Activated CD4-positive, CD25-positive, alpha-beta regulatory T cell (primary cell): Measurements from ENCODE around the gene B3GNT3.
"Not testable (repeated sequence)": the region's sequence is repeated elsewhere in the genome, so short reads cannot be mapped to it uniquely, and the experiment has no call there.

Source experiments
- DNase-seq, 4 experiments: peaks; one replicate each; lab custom pipeline; 2025; lab: John Stamatoyannopoulos, UW

The B3GNT3 gene

GRCh38 chr19:17766543-17767131 lies 28.3 kb upstream of the B3GNT3 start:
- peak in 1 of 4 experiments; percentile 19 for DNase-seq

GRCh38 chr19:17767559-17767958 lies 27.4 kb upstream of the B3GNT3 start:
- DNase-seq, result no peak

- DNase-seq, result no peak
Measured at GRCh38 chr19:17770613-17771012, 24.3 kb upstream of the B3GNT3 start.

- no peak for DNase-seq
Measured at GRCh38 chr19:17772172-17772571, 22.8 kb upstream of the B3GNT3 start.

GRCh38 chr19:17775245-17775927 lies 19.6 kb upstream of the B3GNT3 start:
- DNase-seq, result no peak

- DNase-seq, result no peak
Measured at GRCh38 chr19:17775991-17776803, 18.7 kb upstream of the B3GNT3 start.

GRCh38 chr19:17777840-17778239 lies 17.1 kb upstream of the B3GNT3 start:
- DNase-seq, result not testable (repeated sequence)

- peak in 1 of 4 experiments; percentile 22 for DNase-seq
Measured at GRCh38 chr19:17778251-17778967, 16.5 kb upstream of the B3GNT3 start.

- no peak for DNase-seq
Measured at GRCh38 chr19:17778968-17779929, 15.7 kb upstream of the B3GNT3 start.

GRCh38 chr19:17780781-17781180 lies 14.2 kb upstream of the B3GNT3 start:
- DNase-seq, result no peak

GRCh38 chr19:17783721-17784120 lies 11.2 kb upstream of the B3GNT3 start:
- not testable (repeated sequence) for DNase-seq

- DNase-seq, result peak; percentile 46 to 57 (median 49)
Measured at GRCh38 chr19:17784201-17785008, 10.5 kb upstream of the B3GNT3 start.

- no peak for DNase-seq
Measured at GRCh38 chr19:17787274-17787913, 7.5 kb upstream of the B3GNT3 start.

GRCh38 chr19:17788632-17789031 lies 6.3 kb upstream of the B3GNT3 start:
- DNase-seq, result no peak

- DNase-seq, result no peak
Measured at GRCh38 chr19:17790059-17790780, 4.7 kb upstream of the B3GNT3 start.

GRCh38 chr19:17794412-17794730 lies 567 bp upstream of the B3GNT3 start:
- DNase-seq, result no peak

GRCh38 chr19:17795495-17795856 lies 538 bp downstream of the B3GNT3 start:
- DNase-seq, result no peak

- DNase-seq, result no peak
Measured at GRCh38 chr19:17796013-17796837, 1.3 kb downstream of the B3GNT3 start.
